NCI-H510A treated with DMSO at 0.1 percent for 48 hours (cell line): ENCODE results near the gene RPS2.

Source experiments
- DNase-seq: peaks from one replicate; lab custom pipeline; 2025; lab: John Stamatoyannopoulos, UW

RPS2 gene

GRCh38 chr16:1998852-1999801, 34.5 kb upstream of the RPS2 start:
- no peak for DNase-seq

DNA sequence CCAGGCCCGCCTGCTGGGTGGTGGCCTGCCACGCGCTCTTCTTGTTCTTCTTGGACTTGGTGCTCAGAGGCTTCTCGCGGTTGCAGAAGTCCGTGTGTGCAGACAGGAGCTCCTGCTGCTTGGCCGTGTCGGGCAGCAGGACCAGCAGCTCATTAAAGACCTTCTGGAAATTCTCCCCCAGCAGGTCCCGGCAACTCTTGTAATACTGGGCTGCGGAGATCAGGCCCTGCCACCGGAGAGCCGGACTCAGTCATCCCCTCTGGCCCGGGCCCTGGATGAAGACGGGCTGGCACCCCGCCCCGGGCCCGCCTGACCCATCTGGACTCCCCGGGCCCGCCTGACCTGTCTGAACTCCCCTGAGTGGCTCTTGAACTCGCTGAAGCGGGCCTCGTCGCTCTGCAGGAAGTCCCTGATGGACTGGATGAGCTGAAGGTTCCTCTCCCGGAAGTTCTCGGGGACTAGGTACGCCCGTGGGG, 33.8 kb upstream of the RPS2 start:
- DNase-seq = no peak

DNA sequence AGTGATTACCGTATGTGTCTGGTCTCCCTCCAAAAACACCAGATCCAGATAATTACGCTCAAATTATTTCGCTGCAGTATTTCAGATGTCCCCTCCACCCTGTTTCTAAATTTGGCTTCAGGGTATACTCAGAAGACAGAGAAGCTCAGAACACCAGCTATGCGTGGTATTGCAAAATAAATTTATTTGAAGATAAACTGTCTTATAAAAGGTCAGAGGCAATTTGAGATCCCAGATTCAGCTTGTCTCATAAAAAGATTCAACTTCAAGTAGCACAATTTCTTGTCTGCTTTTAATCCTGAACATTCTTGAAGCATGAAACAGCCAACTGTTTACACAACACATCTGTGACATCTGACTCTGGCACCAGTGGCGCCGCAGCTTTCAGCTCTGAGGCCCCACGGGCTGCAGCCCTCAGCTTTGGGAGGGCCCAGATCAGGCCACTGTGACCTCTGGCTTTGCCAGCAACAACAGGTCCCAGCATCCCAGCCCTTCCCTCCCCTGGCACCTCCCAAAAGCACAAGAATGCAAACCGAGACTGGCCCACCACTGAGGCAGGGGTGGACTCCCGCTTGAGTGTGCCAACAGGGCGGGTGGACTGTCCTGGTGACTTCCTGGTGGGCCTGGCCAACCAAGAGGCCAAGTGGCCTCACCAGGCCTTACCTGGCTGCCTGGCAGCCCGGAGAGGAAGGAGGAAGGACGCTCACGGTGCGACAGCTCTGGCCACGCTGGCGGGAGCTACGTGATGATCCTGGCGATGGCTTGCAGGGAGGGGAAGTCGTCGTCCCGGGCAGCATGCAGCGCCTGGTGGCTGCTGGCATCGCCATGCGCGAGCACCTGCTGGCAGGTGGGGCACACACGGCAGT, 33.1 kb upstream of the RPS2 start:
- DNase-seq = no peak

DNA sequence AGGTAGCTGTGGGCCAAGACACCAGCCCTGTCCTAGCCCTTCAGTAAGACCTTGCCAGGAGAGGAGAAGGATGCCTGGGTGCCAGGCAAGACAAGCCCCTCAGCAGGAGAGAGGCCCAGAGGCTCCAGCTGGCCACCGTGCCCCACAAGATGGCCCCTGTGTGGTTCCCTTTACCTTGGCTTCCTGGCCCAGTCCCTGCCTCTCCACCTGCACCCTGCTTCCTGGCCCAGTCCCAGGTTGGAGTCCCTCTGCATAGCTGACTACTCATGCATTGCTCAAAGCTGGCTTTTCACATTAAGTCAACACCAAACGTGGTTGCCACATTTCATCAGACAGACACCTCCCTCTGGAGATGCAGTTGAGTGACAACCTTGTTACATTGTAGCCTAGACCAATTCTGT, 29.1 kb upstream of the RPS2 start:
- no peak for DNase-seq

GRCh38 chr16:1992704-1993317, 28.2 kb upstream of the RPS2 start:
- no peak for DNase-seq

DNA sequence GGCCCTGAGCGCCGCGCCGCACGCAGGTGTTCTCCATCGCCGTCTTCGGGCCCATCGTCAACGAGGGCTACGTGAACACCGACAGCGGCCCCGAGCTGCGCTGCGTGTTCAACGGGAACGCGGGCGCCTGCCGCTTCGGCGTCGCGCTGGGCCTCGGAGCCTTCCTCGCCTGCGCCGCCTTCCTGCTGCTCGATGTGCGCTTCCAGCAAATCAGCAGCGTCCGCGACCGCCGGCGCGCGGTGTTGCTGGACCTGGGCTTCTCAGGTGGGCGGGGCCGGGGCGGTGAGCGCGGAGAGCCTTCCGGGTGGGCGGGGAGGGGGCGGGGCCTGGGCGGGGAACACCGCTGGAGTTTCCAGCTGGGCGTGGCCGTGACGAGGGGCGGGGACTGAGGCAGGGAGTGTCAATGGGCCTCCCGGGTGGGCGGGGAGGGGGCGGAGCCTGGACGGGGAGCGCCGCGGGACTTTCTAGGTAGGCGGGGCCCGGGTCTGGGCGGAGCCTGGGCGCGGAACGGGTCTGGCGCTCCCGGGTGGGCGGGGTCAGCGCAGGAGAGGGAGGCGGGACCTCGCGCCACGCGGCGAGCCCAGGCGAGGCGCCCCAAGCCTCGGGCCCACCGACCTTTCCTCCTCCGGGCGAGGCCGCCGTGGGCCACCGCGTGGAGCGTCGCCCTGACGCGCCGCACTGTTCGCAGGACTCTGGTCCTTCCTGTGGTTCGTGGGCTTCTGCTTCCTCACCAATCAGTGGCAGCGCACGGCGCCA, 27.5 kb upstream of the RPS2 start:
- no peak for DNase-seq

DNA sequence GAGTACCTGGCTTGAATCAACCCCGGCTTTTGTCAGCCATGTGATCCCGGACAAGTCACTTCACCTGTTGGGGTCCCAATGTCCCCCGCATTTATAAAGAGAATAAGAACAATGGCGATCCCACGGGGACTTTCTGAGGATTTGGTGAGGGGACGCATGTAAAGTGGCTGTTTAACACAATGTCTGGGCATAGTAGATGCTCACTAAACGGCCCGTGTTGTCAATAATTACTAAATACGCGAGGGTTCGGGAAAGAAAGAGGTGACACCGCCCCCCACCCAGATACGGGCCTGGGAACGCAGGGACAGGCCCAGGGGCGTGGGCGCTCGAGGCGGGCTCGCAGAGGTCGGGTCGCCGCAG, 26.9 kb upstream of the RPS2 start:
- no peak for DNase-seq

GRCh38 chr16:1991135-1991551, 26.5 kb upstream of the RPS2 start:
- DNase-seq = no peak

GRCh38 chr16:1990351-1991134, 25.9 kb upstream of the RPS2 start:
- DNase-seq = no peak

- no peak for DNase-seq
These were observed 25.4 kb upstream of the RPS2 start for GRCh38 chr16:1990101-1990350.

DNA sequence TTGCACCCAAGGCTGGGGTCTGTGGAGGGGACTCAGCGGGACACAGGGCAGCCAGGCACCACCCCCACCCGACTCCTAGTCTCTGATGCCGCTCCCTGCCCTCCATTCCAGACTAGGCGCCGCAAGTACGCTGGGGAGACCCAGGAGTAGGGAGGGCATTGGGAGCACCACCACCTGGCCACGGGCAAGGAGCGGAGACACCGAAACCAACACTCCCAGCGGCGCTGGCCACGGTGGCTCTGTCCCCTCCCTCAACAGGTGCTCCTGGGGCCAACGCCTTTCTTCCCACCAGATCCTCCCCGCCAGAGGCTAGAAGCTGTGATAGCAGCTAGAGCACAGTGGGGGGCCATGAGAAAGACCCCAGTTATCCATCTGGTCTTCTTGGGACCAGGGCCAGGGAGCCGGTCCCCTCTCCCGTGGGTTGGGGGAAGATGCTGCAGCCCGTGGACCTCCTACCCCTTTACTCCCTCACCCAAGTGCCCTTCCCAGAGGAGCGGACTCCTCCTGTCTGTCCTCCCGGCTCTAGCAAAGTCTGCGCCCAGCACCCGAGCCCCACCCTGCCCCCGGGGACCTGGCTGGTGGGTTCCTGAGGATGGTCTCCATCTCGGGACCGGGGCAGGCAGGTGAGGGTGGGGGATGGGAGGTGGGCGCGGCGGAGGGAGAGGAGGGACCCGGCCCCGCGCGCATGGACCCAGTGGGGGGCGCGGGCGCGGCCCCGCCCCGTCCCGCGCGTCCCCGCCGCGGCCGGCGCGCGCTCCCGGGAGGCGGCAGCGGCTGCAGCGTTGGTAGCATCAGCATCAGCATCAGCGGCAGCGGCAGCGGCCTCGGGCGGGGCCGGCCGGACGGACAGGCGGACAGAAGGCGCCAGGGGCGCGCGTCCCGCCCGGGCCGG, 24.8 kb upstream of the RPS2 start, which contains the start of gene SYNGR3:
Gene SYNGR3, plus strand, starts transcription at position 762 of the 892 bp plus-strand sequence. CDS start 133 bp downstream, outside the sequence.
- DNase-seq = no peak

GRCh38 chr16:1987198-1987597, 22.6 kb upstream of the RPS2 start:
- no peak for DNase-seq

- DNase-seq = no peak
These were observed 21.0 kb upstream of the RPS2 start for GRCh38 chr16:1985466-1986150.

DNA sequence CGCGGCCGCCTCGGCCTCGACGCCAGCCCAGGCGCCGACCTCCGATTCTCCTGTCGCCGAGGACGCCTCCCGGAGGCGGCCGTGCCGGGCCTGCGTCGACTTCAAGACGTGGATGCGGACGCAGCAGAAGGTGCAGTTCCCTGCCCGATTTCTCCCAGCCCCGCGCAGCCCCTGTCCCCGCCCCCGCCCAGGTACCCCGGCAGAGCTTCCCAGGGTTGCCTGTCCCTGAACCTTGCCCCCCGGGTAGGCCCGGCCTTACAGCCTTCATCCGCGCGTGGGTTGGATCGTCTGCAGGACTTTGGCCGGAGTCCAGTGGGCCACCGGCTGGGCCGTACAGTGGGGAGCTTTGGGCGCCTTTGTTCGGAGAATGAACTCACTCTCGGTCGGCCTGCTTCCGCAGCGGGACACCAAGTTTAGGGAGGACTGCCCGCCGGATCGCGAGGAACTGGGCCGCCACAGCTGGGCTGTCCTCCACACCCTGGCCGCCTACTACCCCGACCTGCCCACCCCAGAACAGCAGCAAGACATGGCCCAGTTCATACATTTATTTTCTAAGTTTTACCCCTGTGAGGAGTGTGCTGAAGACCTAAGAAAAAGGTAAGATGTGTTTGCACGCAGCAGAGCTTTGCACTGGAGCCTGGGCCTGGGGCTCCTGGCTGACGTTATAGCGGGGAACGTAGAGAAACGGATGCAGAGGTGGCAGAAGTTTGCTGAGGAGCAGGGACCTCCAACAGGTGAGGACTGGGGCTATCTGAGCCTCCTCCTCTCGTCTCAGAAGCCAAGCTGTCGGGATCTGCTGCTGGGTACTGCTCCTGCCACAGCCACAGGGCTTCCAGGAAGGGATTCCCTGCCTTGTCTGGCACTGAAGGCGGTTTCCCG, 20.0 kb upstream of the RPS2 start:
- DNase-seq = no peak

GRCh38 chr16:1983544-1984346, 19.1 kb upstream of the RPS2 start, which contains the start of gene GFER:
GFER (plus strand) TSS chr16:1984193; CDS start chr16:1984219, 26 bp downstream.
- peak; percentile 74 for DNase-seq

DNA sequence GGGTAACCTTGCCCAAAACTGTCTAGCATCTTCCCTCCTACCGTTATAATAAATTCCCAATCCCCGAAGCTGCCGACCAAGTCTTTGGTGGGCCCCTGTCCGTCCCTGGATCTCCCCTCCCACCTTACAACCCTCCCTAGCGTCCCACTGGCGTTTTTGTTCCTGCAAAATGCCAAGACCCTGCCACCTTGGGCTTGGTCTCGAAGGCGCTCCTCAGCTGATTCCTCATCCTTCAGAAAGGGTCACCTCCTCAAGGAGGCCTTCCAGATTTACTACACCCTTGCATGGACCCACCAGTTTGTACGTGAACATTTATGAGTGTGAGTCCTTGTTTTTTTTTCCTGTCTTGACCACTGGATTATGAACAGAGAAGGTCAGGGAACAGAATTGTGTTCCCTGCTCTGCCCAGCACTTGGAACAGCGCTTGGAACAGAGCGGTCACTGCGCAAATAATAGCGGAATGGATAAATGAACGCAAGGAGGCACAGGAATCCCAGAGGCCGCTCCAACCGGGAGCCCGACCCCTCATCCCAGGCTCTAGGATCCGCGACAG, 18.4 kb upstream of the RPS2 start:
- no peak for DNase-seq

GRCh38 chr16:1982013-1982433, 17.4 kb upstream of the RPS2 start:
- no peak for DNase-seq
